Measurements from ENCODE around the gene FKBP5. TPM values are rescaled to one million over a fixed set of nuclear protein-coding genes. Genes with fewer than 3 reads are reported as not detected.

FKBP5 gene
- total RNA-seq, 1 experiment from 2014 or later: 33.9 TPM

DNA sequence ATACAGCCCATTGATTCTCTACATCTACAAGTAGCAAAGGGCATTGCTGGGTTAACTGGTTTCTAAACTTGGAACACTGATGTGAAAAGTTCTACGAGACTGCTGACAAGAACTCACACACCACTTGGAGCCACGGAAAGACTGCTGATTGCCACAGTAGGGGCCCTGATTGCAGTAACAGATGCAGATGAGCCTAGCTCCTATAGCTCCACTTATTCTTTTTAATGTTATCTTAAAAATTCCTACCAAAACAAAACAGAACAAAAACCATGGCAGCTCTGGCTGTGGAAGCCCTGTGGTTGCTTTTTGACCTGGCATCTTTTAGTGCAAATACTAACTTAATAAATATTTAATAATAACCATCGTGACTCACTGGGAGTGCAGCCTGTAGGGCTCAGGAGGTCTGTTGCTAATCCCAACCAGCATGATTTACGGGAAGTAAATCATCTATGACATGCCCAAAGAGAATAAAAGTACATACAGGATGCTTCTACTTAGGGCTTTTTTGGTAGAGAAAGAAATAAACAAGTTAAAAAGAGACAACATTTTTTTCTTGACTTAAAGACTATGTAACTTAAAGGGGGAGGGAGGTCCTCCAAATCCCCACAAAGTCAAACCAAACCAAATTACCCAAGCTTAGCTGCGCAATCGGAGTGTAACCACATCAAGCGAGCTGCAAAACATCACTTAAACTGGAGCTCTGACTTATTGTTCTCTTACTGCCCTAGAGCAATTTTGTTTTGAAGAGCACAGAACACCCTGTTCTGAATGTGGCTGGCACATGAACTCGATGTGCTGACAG is 87.2 kb downstream of the FKBP5 start:
- Histone ChIP-seq H4K8ac (replicated peaks; ENCODE audit: insufficient read length, low read depth, low read length) (no peak overlapping the region), H3K27ac (ENCODE audit: insufficient read length, low read depth, low read length) (no peak overlapping the region), H3K4ac (ENCODE audit: low read depth, low read length) (no peak overlapping the region), H3K79me2 (ENCODE audit: insufficient read depth, low read length) (no peaks in the 10 kb centered on the region), H3K14ac (ENCODE audit: insufficient read depth, low read length) (no peak overlapping the region), H2BK120ac (ENCODE audit: low read depth, low read length, poor library complexity, severe bottlenecking) (no peak overlapping the region), H3K56ac (ENCODE audit: insufficient read length, low read depth, low read length) (no peak overlapping the region), H3K9ac (ENCODE audit: extremely low read depth, insufficient read length, low read length) (no peak overlapping the region), H2AK5ac (ENCODE audit: insufficient read length, low read length) (no peak overlapping the region), H2BK15ac (ENCODE audit: low read depth, low read length) (no peak overlapping the region), H3K4me1 (ENCODE audit: insufficient read depth, low read length) (peaks cover 6% of the 10 kb centered on the region; the same call in 1 of the 2 replicates), H4K5ac (ENCODE audit: insufficient read length, low read depth, low read length) (no peak overlapping the region), H2BK5ac (ENCODE audit: insufficient read length, low read length) (no peak overlapping the region), H4K20me1 (ENCODE audit: control insufficient read depth, insufficient read depth, insufficient read length) (no peaks in the 10 kb centered on the region), H4K91ac (ENCODE audit: insufficient read length, low read depth, low read length) (no peak overlapping the region), H2BK12ac (ENCODE audit: insufficient read length, low read depth, low read length) (no peak overlapping the region), H3K18ac (ENCODE audit: insufficient read length, low read depth, low read length) (no peak overlapping the region), H3K27me3 (ENCODE audit: insufficient read depth, low read length) (no peaks in the 10 kb centered on the region), H3T11ph (ENCODE audit: low read length) (no peak overlapping the region), H2BK20ac (ENCODE audit: low read depth, low read length, poor library complexity, severe bottlenecking) (no peak overlapping the region), H2AFZ (ENCODE audit: low read length) (no peak overlapping the region), H3K23me2 (ENCODE audit: insufficient read length, low read depth, low read length, poor library complexity, severe bottlenecking) (no peaks in the 10 kb centered on the region), H3K9me3 (ENCODE audit: control insufficient read depth, low read depth, low read length) (no peaks in the 10 kb centered on the region), H3K79me1 (ENCODE audit: insufficient read depth, low read depth, low read length, poor library complexity, severe bottlenecking) (no peaks in the 10 kb centered on the region), H3K23ac (ENCODE audit: insufficient read length, low read depth, low read length) (no peak overlapping the region), H3K4me2 (ENCODE audit: insufficient read depth, insufficient read length, low read length) (no peak overlapping the region)
- peaks cover 22 to 24% of the 10 kb centered on the region in 2 experiments for H3K4me1 Mint-ChIP-seq
- no peaks in the 10 kb centered on the region for H3K9me3 Mint-ChIP-seq
- DNase-seq: no peak
- WGBS (ENCODE audit: extremely low coverage, insufficient read length, low lambda C conversion rate): no CpG with 5 or more reads among the region's 8 CpGs
- peak overlapping the region in 1 of 3 experiments; percentile 42; a peak in 2 of 7 replicates for H3K27ac Mint-ChIP-seq
- peak overlapping the region in 1 of 2 experiments; percentile 38; a peak in 1 of 5 replicates for H3K4me3 Mint-ChIP-seq
- TF ChIP-seq, protein P1, sequence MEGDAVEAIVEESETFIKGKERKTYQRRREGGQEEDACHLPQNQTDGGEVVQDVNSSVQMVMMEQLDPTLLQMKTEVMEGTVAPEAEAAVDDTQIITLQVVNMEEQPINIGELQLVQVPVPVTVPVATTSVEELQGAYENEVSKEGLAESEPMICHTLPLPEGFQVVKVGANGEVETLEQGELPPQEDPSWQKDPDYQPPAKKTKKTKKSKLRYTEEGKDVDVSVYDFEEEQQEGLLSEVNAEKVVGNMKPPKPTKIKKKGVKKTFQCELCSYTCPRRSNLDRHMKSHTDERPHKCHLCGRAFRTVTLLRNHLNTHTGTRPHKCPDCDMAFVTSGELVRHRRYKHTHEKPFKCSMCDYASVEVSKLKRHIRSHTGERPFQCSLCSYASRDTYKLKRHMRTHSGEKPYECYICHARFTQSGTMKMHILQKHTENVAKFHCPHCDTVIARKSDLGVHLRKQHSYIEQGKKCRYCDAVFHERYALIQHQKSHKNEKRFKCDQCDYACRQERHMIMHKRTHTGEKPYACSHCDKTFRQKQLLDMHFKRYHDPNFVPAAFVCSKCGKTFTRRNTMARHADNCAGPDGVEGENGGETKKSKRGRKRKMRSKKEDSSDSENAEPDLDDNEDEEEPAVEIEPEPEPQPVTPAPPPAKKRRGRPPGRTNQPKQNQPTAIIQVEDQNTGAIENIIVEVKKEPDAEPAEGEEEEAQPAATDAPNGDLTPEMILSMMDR (conservative IDR thresholded peaks at IDR 0.05): no peak
- no peaks in the 10 kb centered on the region for H3K27me3 Mint-ChIP-seq (ENCODE audit: low read depth)
- peaks cover 0 to 14% (median 10%) of the 10 kb centered on the region in 3 experiments; a peak in 6 of 7 replicates for H3K36me3 Mint-ChIP-seq (ENCODE audit: insufficient read depth in 1 of 3, low read depth in 3 of 3)
